ENCODE results near the gene PPP1R12C.

PPP1R12C gene

GRCh38 chr19:55146705-55147273 lies 29.4 kb upstream of the PPP1R12C start:
- Histone ChIP-seq H3K9me3 (ENCODE audit: insufficient read depth, low read depth, low read length) (no peaks in the 10 kb centered on the region), H3K27me3 (ENCODE audit: insufficient read depth, low read length, poor library complexity, severe bottlenecking) (no peaks in the 10 kb centered on the region), H3K9me2 (replicated peaks; ENCODE audit: low read depth, low read length) (no peaks in the 10 kb centered on the region), H3F3A (ENCODE audit: low read depth) (peaks cover 4% of the 10 kb centered on the region; the same call in 1 of the 2 replicates), H3K4me2 (ENCODE audit: low read depth, low read length, poor library complexity, severe bottlenecking) (peak overlapping the region; percentile 89), H3K9ac (ENCODE audit: low read depth, low read length, poor library complexity, severe bottlenecking) (peak overlapping the region; percentile 60), H3K4me3 (ENCODE audit: low read length, poor library complexity, severe bottlenecking) (peak overlapping the region; percentile 80), H3K36me3 (ENCODE audit: insufficient read depth, low read length) (no peaks in the 10 kb centered on the region), H3K79me2 (ENCODE audit: insufficient read depth, low read length) (no peaks in the 10 kb centered on the region), H3K4me1 (ENCODE audit: insufficient read depth, low read length, poor library complexity, severe bottlenecking) (peaks cover 11% of the 10 kb centered on the region), H2AFZ (ENCODE audit: low read length) (peak overlapping the region; percentile 78), H4K20me1 (ENCODE audit: insufficient read depth, low read length, poor library complexity, severe bottlenecking) (no peaks in the 10 kb centered on the region)
- no peak for TF ChIP-seq EZH2phosphoT487 (IDR thresholded peaks at IDR 0.05; ENCODE audit: borderline replicate concordance)
- no peak for TF ChIP-seq CTCF (conservative IDR thresholded peaks at IDR 0.05; ENCODE audit: low read length)

- Histone ChIP-seq H4K20me1 (ENCODE audit: insufficient read depth, low read length, poor library complexity, severe bottlenecking) (no peaks in the 10 kb centered on the region), H3K4me3 (ENCODE audit: low read length, poor library complexity, severe bottlenecking) (peak overlapping the region; percentile 80), H3F3A (ENCODE audit: low read depth) (0 out of 2 replicates have a peak, but pooled peaks cover under 1% of the 10 kb centered on the region), H3K4me2 (ENCODE audit: low read depth, low read length, poor library complexity, severe bottlenecking) (peak overlapping the region; percentile 89), H3K79me2 (ENCODE audit: insufficient read depth, low read length) (no peaks in the 10 kb centered on the region), H3K9me3 (ENCODE audit: insufficient read depth, low read depth, low read length) (no peaks in the 10 kb centered on the region), H2AFZ (ENCODE audit: low read length) (peak overlapping the region; percentile 78), H3K9me2 (replicated peaks; ENCODE audit: low read depth, low read length) (no peaks in the 10 kb centered on the region), H3K9ac (ENCODE audit: low read depth, low read length, poor library complexity, severe bottlenecking) (peak overlapping the region; percentile 60), H3K27me3 (ENCODE audit: insufficient read depth, low read length, poor library complexity, severe bottlenecking) (no peaks in the 10 kb centered on the region), H3K36me3 (ENCODE audit: insufficient read depth, low read length) (no peaks in the 10 kb centered on the region), H3K4me1 (ENCODE audit: insufficient read depth, low read length, poor library complexity, severe bottlenecking) (peaks cover 6% of the 10 kb centered on the region)
- peak; percentile 83 for TF ChIP-seq CTCF (conservative IDR thresholded peaks at IDR 0.05; ENCODE audit: low read length)
- no peak for TF ChIP-seq EZH2phosphoT487 (IDR thresholded peaks at IDR 0.05; ENCODE audit: borderline replicate concordance)
Observed at GRCh38 chr19:55146078-55146704, 28.8 kb upstream of the PPP1R12C start.

- Histone ChIP-seq H3K36me3 (ENCODE audit: insufficient read depth, low read length) (no peaks in the 10 kb centered on the region), H3K9ac (ENCODE audit: low read depth, low read length, poor library complexity, severe bottlenecking) (peak overlapping the region; percentile 65), H3K4me1 (ENCODE audit: insufficient read depth, low read length, poor library complexity, severe bottlenecking) (peaks cover 6% of the 10 kb centered on the region), H3F3A (ENCODE audit: low read depth) (no peaks in the 10 kb centered on the region), H3K4me3 (ENCODE audit: low read length, poor library complexity, severe bottlenecking) (peak overlapping the region; percentile 80), H2AFZ (ENCODE audit: low read length) (peak overlapping the region; percentile 9; the same call in 1 of the 2 replicates), H3K9me3 (ENCODE audit: insufficient read depth, low read depth, low read length) (no peaks in the 10 kb centered on the region), H3K4me2 (ENCODE audit: low read depth, low read length, poor library complexity, severe bottlenecking) (peak overlapping the region; percentile 76), H3K79me2 (ENCODE audit: insufficient read depth, low read length) (no peaks in the 10 kb centered on the region), H3K9me2 (replicated peaks; ENCODE audit: low read depth, low read length) (no peaks in the 10 kb centered on the region), H4K20me1 (ENCODE audit: insufficient read depth, low read length, poor library complexity, severe bottlenecking) (no peaks in the 10 kb centered on the region), H3K27me3 (ENCODE audit: insufficient read depth, low read length, poor library complexity, severe bottlenecking) (no peaks in the 10 kb centered on the region)
- no peak for TF ChIP-seq CTCF (conservative IDR thresholded peaks at IDR 0.05; ENCODE audit: low read length)
- no peak for TF ChIP-seq EZH2phosphoT487 (IDR thresholded peaks at IDR 0.05; ENCODE audit: borderline replicate concordance)
Observed at GRCh38 chr19:55145232-55145631, 27.8 kb upstream of the PPP1R12C start.

All from Loucy (cell line).